HEK293T (cell line): Measurements from ENCODE around the gene DLX3.

Experiments
- BHLHE40 ChIP-seq: fragments of 450-650 bp; IDR thresholded peaks from 2 replicates; pipeline ENCODE4 v1.6.1; 2016; ENCODE audit warnings: mild to moderate bottlenecking, moderate library complexity, borderline replicate concordance
- FOXK2 ChIP-seq: fragments of 450-650 bp; IDR thresholded peaks from 2 replicates; pipeline ENCODE4 v1.6.1; 2016; ENCODE audit warnings: mild to moderate bottlenecking
- LEF1 ChIP-seq: fragments of 450-650 bp; IDR thresholded peaks from 2 replicates; pipeline ENCODE4 v1.6.1; 2017; ENCODE audit warnings: mild to moderate bottlenecking, borderline replicate concordance
- TARDBP ChIP-seq: fragments of 450-650 bp; IDR thresholded peaks from 2 replicates; pipeline ENCODE4 v1.6.1; 2016

DNA sequence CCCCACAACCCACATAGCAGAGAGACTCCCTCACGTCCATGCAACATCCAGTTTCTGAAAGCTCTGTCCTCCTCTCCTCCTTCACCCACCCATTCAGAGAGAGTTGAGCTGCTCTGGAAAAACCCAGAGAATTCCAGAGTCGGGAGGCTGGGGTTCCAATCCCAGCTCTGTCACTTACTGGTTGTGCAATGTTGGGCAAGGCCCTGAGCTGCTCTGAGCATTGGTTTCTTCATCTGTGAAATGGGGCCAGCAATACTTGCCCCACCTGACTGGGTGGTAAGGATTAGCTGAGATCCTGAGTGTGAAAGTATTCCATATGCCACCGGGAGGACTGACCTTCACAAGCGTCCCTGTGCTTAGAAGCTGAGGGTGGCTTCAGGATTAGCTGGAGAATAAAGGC is 38.2 kb downstream of the DLX3 start:
- TF ChIP-seq BHLHE40 = no peak
- TF ChIP-seq LEF1 = no peak
- TF ChIP-seq FOXK2 = no peak
- TF ChIP-seq TARDBP = no peak
